Epithelial cell of esophagus (primary cell): ENCODE results near the gene COL1A1.

ENCODE experiments used
- DNase-seq: peaks from one replicate; pipeline ENCODE4 v3.0.0; 2010; ENCODE audit warnings: low read depth
- H3K4me3 ChIP-seq: 2 replicates; pipeline ENCODE4 v1.5.1; 2011; ENCODE audit warnings: mild to moderate bottlenecking, low read length, control low read depth
- CTCF ChIP-seq: IDR thresholded peaks from 2 replicates; pipeline ENCODE4 v1.5.1; 2011; ENCODE audit warnings: low read depth, mild to moderate bottlenecking, low read length, control low read depth, inconsistent platforms; ENCODE audit not compliant: insufficient read depth; ENCODE audit errors: missing control alignments

COL1A1 gene

GRCh38 chr17:50144355-50144754 is 57.1 kb downstream of the COL1A1 start:
- no peak for TF ChIP-seq CTCF
- no peak for DNase-seq
- H3K4me3 ChIP-seq: no peak overlapping the region

GRCh38 chr17:50143461-50144176 is 57.8 kb downstream of the COL1A1 start:
- DNase-seq: no peak
- H3K4me3 ChIP-seq: no peak overlapping the region

GRCh38 chr17:50141745-50142110 is 59.7 kb downstream of the COL1A1 start:
- no peak overlapping the region for H3K4me3 ChIP-seq
- no peak for TF ChIP-seq CTCF

More at GRCh38 chr17:50143461-50144176, 57.8 kb downstream of the COL1A1 start:
- TF ChIP-seq CTCF: no peak

GRCh38 chr17:50141026-50141744 is 60.2 kb downstream of the COL1A1 start:
- TF ChIP-seq CTCF: no peak
- no peak for DNase-seq
- H3K4me3 ChIP-seq: no peak overlapping the region

More at GRCh38 chr17:50141745-50142110, 59.7 kb downstream of the COL1A1 start:
- no peak for DNase-seq

GRCh38 chr17:50139950-50140885 is 61.2 kb downstream of the COL1A1 start:
- DNase-seq: peak; percentile 81
- TF ChIP-seq CTCF: peak; percentile 89
- no peak overlapping the region for H3K4me3 ChIP-seq

GRCh38 chr17:50139185-50139783 is 62.1 kb downstream of the COL1A1 start:
- no peak for DNase-seq
- TF ChIP-seq CTCF: no peak
- no peak overlapping the region for H3K4me3 ChIP-seq
